Neuron (in vitro differentiated cells): ENCODE measurements around the gene CLPTM1.

Source experiments
- H2AFZ ChIP-seq: one replicate; pipeline ENCODE4 v1.6.1; 2013; ENCODE audit warnings: low read depth, mild to moderate bottlenecking, inconsistent platforms, low read length, moderate library complexity
- H3K27me3 ChIP-seq: one replicate; pipeline ENCODE4 v1.6.1; 2013; ENCODE audit warnings: low read length; ENCODE audit not compliant: insufficient read depth
- H3K36me3 ChIP-seq: one replicate; pipeline ENCODE4 v1.6.1; 2013; ENCODE audit warnings: low read length; ENCODE audit not compliant: insufficient read depth
- H3K4me1 ChIP-seq: one replicate; pipeline ENCODE4 v1.6.1; 2013; ENCODE audit warnings: low read length; ENCODE audit not compliant: insufficient read depth
- H3K4me3 ChIP-seq: 2 replicates; pipeline ENCODE4 v1.5.1; 2013; ENCODE audit warnings: mild to moderate bottlenecking, low read length, moderate library complexity
- H3K9me3 ChIP-seq: one replicate; pipeline ENCODE4 v1.6.1; 2013; ENCODE audit warnings: low read length

The CLPTM1 gene

GRCh38 chr19:44972802-44973201, 17.6 kb downstream of the CLPTM1 start:
- Histone ChIP-seq H3K27me3 (no peaks in the 10 kb centered on the region), H2AFZ (no peak overlapping the region), H3K36me3 (peaks cover 67% of the 10 kb centered on the region), H3K4me3 (no peak overlapping the region), H3K9me3 (no peaks in the 10 kb centered on the region), H3K4me1 (no peaks in the 10 kb centered on the region)

- no peak overlapping the region for H3K4me3 ChIP-seq
- no peaks in the 10 kb centered on the region for H3K4me1 ChIP-seq
- H3K36me3 ChIP-seq: peaks cover 65% of the 10 kb centered on the region
- no peaks in the 10 kb centered on the region for H3K9me3 ChIP-seq
- no peak overlapping the region for H2AFZ ChIP-seq
- no peaks in the 10 kb centered on the region for H3K27me3 ChIP-seq
Measured at GRCh38 chr19:44973982-44974735, 19.0 kb downstream of the CLPTM1 start.

- Histone ChIP-seq H3K4me1 (no peaks in the 10 kb centered on the region), H3K9me3 (no peaks in the 10 kb centered on the region), H2AFZ (no peak overlapping the region), H3K36me3 (peaks cover 69% of the 10 kb centered on the region), H3K27me3 (no peaks in the 10 kb centered on the region), H3K4me3 (no peak overlapping the region)
Measured at GRCh38 chr19:44974857-44975256, 19.7 kb downstream of the CLPTM1 start.

GRCh38 chr19:44975444-44975843, 20.3 kb downstream of the CLPTM1 start:
- no peaks in the 10 kb centered on the region for H3K27me3 ChIP-seq
- no peaks in the 10 kb centered on the region for H3K9me3 ChIP-seq
- H2AFZ ChIP-seq: no peak overlapping the region
- no peaks in the 10 kb centered on the region for H3K4me1 ChIP-seq
- H3K36me3 ChIP-seq: peaks cover 71% of the 10 kb centered on the region
- no peak overlapping the region for H3K4me3 ChIP-seq

GRCh38 chr19:44984005-44984404, 28.8 kb downstream of the CLPTM1 start:
- Histone ChIP-seq H2AFZ (no peak overlapping the region), H3K27me3 (no peaks in the 10 kb centered on the region), H3K9me3 (no peaks in the 10 kb centered on the region), H3K4me3 (no peak overlapping the region), H3K4me1 (no peaks in the 10 kb centered on the region), H3K36me3 (peaks cover 65% of the 10 kb centered on the region)

- Histone ChIP-seq H3K9me3 (no peaks in the 10 kb centered on the region), H3K36me3 (peaks cover 57% of the 10 kb centered on the region), H3K27me3 (no peaks in the 10 kb centered on the region), H3K4me3 (no peak overlapping the region), H2AFZ (no peak overlapping the region), H3K4me1 (no peaks in the 10 kb centered on the region)
Measured at GRCh38 chr19:44985445-44985844, 30.3 kb downstream of the CLPTM1 start.

- no peaks in the 10 kb centered on the region for H3K9me3 ChIP-seq
- H2AFZ ChIP-seq: no peak overlapping the region
- H3K36me3 ChIP-seq: peaks cover 60% of the 10 kb centered on the region
- H3K4me1 ChIP-seq: no peaks in the 10 kb centered on the region
- H3K4me3 ChIP-seq: no peak overlapping the region
- no peaks in the 10 kb centered on the region for H3K27me3 ChIP-seq
Measured at GRCh38 chr19:44986389-44986788, 31.2 kb downstream of the CLPTM1 start.

GRCh38 chr19:44987148-44987675, 32.0 kb downstream of the CLPTM1 start:
- peaks cover 64% of the 10 kb centered on the region for H3K36me3 ChIP-seq

GRCh38 chr19:44988273-44988672, 33.1 kb downstream of the CLPTM1 start:
- no peak overlapping the region for H2AFZ ChIP-seq
- no peaks in the 10 kb centered on the region for H3K27me3 ChIP-seq
- peaks cover 67% of the 10 kb centered on the region for H3K36me3 ChIP-seq
- no peak overlapping the region for H3K4me3 ChIP-seq
- H3K9me3 ChIP-seq: no peaks in the 10 kb centered on the region
- no peaks in the 10 kb centered on the region for H3K4me1 ChIP-seq

More at GRCh38 chr19:44987148-44987675, 32.0 kb downstream of the CLPTM1 start:
- H3K4me3 ChIP-seq: no peak overlapping the region
- H2AFZ ChIP-seq: no peak overlapping the region
- H3K9me3 ChIP-seq: no peaks in the 10 kb centered on the region
- H3K4me1 ChIP-seq: no peaks in the 10 kb centered on the region
- H3K27me3 ChIP-seq: no peaks in the 10 kb centered on the region

- no peak overlapping the region for H3K4me3 ChIP-seq
- no peaks in the 10 kb centered on the region for H3K9me3 ChIP-seq
- peaks cover 70% of the 10 kb centered on the region for H3K36me3 ChIP-seq
- H3K27me3 ChIP-seq: no peaks in the 10 kb centered on the region
- H2AFZ ChIP-seq: no peak overlapping the region
- no peaks in the 10 kb centered on the region for H3K4me1 ChIP-seq
Measured at GRCh38 chr19:44988896-44989556, 33.8 kb downstream of the CLPTM1 start.

- Histone ChIP-seq H3K4me1 (no peaks in the 10 kb centered on the region), H3K36me3 (peaks cover 62% of the 10 kb centered on the region), H2AFZ (no peak overlapping the region), H3K27me3 (no peaks in the 10 kb centered on the region), H3K9me3 (no peaks in the 10 kb centered on the region), H3K4me3 (no peak overlapping the region)
Measured at GRCh38 chr19:44990459-44990858, 35.3 kb downstream of the CLPTM1 start.

GRCh38 chr19:44990966-44991365, 35.8 kb downstream of the CLPTM1 start:
- no peak overlapping the region for H3K4me3 ChIP-seq
- H3K36me3 ChIP-seq: peaks cover 57% of the 10 kb centered on the region
- no peaks in the 10 kb centered on the region for H3K4me1 ChIP-seq
- no peaks in the 10 kb centered on the region for H3K27me3 ChIP-seq
- H2AFZ ChIP-seq: no peak overlapping the region
- no peaks in the 10 kb centered on the region for H3K9me3 ChIP-seq

- H3K9me3 ChIP-seq: no peaks in the 10 kb centered on the region
- H3K27me3 ChIP-seq: no peaks in the 10 kb centered on the region
- no peak overlapping the region for H3K4me3 ChIP-seq
- no peaks in the 10 kb centered on the region for H3K4me1 ChIP-seq
- H2AFZ ChIP-seq: no peak overlapping the region
- peaks cover 43% of the 10 kb centered on the region for H3K36me3 ChIP-seq
Measured at GRCh38 chr19:44992336-44993163, 37.4 kb downstream of the CLPTM1 start.
